Activated T-cell treated with anti-CD3 and anti-CD28 coated beads, Interleukin-2, amount 50 U/mL, for 1 hour (primary cell): ENCODE results near the gene SMIM5.

ENCODE experiments used
- DNase-seq: peaks from one replicate; pipeline ENCODE4 v3.0.0-alpha.2; 2020

SMIM5 gene

GRCh38 chr17:75672011-75672410 lies 38.8 kb downstream of the SMIM5 start:
- no peak for DNase-seq

GRCh38 chr17:75673487-75673886 lies 40.3 kb downstream of the SMIM5 start:
- DNase-seq, result no peak

- DNase-seq, result no peak
These were observed 43.2 kb downstream of the SMIM5 start for GRCh38 chr17:75676461-75676860.

DNA sequence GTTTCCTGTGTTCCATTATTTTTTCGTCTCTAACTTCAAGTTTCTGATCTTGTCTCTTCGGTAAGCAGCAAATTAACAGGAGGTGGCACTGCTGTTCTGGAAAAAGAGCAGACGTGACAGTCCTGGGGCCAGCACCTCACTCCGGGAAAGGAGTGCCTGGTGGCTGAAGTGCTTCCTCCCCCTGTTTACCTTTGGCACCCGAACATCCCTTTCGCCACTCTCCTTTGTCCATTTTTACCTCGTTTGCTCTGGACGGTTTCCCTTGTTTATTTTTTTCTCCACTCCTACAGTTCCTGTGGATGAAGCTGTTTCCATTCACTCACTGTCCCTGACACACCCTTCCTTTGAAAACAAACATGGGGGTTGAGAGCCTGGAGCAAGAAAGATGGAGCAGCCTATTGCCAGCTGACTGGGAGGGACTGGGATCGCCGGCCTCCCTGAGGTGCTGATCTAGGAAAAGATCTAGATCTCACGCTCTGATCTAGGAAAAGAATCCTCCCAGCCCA lies 46.5 kb downstream of the SMIM5 start:
- no peak for DNase-seq

DNA sequence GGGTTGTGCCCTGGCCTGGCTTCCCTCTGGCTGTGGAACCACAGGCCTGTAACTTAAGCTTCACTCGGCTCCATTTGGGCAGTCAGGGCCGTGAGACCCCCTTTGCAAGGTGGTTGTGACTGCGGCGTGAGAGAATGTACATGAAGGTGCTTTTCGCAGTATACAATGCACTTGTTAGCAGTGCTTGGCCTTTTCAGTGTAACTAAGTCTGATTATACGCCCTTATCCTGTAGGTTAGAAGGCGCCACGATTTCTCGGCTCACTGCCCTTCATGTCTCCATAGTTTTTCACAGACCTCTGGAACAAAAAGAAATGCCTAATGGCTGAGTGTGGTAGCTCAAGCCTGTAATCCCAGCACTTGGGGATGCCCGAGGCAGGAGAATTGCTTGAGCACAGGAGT lies 47.2 kb downstream of the SMIM5 start:
- DNase-seq, result no peak

DNA sequence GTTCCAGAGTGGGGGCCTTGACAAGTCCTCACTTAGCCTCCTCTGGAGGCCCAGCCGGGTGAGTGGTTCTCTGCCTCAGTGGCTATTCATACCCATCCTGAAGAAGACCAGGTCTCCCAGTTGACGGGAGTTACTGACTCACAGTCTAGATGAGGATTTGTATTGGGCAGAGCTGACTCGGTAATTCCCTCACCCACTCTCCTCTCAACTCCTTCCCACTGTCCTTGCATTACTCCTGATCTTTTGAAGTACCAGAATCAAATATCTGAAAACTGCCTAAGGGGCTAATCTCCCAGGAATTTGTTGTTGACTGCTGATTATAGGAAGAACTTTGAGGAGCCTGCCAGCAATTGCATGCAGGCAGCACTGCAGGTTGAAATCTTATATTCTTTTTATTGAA lies 48.1 kb downstream of the SMIM5 start:
- DNase-seq, result no peak

DNA sequence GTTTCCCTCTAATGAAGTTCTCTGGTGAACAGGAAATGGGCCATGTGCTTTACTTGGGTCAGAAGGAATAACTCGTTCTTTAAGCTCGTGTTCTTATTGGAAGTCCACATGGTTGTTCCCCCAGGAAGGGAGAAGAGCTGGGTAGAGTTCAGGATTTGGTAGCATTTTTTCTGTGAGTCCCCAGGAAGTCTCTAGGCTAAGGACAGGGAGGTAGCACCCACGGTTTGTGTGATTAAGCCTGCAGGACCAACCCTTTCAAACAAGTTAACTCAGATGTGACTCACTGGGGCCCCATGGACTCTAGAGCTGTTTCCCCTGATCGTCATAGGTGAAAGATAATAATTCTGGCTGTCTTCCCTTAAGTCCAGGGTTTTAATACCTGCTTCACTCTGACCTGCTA lies 50.3 kb downstream of the SMIM5 start:
- no peak for DNase-seq

GRCh38 chr17:75684249-75684648 lies 51.0 kb downstream of the SMIM5 start:
- no peak for DNase-seq

GRCh38 chr17:75684924-75685323 lies 51.7 kb downstream of the SMIM5 start:
- no peak for DNase-seq

GRCh38 chr17:75685499-75685898 lies 52.3 kb downstream of the SMIM5 start:
- no peak for DNase-seq

DNA sequence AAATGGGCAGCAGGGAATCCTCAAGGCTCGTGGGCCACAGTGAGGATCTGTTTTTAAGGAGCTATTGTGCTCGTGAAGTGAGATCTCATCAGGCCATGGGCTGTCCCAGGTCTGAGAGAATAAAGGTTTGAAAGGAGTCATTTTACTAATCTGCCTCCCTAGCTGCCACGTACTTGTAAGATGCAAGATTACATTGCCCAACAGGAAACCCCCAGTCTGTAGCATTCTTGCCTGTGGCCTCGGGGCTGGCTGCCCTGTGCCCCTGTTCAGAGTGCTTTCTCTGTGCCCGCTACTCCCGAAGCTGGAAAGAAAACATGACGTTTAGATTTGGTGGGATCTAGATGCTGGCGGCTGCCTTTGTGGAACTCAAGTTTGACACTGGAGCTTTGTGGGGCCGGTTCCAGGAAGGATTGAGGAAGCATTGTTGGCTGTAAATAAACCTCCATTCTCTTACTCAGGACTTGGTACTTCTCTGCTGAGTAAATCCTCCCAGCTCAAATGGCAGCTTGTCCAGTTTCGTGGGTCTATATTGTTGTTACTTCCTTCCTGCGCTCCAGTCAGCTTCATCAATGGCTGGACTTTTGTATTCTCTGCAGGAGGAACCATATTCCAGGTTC lies 55.1 kb downstream of the SMIM5 start:
- no peak for DNase-seq

GRCh38 chr17:75689441-75689873 lies 56.2 kb downstream of the SMIM5 start:
- peak; percentile 35 for DNase-seq
